Hippocampal formation (tissue), 2 donors: ENCODE measurements around the gene NINJ2.
"Not testable (repeated sequence)": the region's sequence is repeated elsewhere in the genome, so short reads cannot be mapped to it uniquely, and the experiment has no call there.

Experiments
- DNase-seq, 2 donors: peaks; one replicate each; lab custom pipeline; 2025; lab: John Stamatoyannopoulos, UW

Gene NINJ2

DNA sequence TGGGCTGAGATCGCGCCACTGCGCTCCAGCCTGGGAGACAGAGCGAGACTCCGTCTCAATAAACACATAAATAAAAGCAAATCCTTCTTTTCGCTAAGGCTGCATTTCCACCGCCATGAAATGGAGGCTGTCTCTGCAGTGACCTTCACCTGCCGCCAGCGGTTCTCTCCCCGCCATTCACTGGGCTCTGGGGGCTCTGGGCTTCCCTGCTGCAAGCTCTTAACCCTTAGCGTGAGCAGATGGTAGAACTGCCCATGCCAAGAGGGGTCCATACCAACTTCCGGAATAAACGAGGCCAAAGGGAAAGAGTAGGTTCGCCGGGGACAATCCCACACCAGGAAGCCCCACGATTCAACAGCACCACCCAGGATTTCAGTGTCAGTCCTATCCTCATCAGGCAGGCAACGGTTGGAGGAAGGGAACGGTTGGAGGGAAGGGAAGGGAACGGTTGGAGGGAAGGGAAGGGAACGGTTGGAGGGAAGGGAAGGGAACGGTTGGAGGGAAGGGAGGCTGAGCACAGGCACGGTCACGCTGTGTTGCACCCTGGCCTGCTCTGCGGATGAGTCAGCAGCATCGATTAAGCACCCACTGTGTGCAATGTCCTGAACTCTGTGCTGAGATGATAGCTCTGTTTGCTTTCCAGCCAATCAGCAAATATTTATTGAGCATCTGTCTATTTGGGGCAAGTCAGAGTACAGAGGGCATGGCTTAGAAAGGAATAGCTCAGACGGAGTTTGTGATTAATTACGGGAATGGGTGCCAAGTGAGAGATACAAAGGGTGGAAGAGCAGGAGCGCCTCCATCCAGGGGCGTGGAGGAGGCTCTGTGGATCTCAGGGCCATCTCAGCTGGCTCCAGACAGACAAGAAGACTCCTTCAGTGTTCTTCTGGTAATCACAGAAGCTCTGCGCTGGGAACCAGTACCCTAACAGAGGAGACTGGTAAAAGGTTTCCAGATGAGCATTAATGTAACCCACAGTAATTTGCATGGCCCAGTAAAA is 77.9 kb downstream of the NINJ2 start:
- DNase-seq = no peak

DNA sequence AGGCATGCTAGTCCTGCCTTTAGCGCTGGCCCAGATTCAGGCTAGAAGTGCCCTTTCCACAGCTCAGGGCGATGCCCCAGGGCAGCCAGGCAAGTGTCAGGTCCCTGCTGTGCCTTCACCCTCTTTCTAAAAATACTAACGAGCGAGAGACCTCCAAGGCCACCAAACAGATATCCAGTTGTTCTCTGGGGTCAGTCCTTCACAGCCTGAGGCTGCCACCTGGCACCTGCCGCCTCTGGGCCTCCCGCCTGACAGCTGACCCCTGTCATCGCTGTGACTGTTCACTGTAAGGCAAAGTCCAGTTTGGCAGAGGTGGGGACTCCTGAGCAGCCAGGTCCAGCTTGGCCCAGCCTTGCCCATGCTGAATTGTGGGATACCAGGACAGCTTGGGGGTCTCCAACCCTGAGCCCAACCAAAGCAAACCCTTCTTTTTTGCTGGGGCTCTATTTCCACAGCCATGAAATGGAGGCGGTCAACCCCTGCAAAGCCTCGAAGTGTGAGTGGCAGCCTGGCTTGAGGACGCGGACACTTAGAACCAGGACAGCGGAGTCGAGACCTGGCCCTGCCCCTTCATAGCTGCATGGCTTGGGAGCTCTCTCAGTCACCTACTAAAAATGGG is 79.9 kb downstream of the NINJ2 start:
- no peak for DNase-seq

DNA sequence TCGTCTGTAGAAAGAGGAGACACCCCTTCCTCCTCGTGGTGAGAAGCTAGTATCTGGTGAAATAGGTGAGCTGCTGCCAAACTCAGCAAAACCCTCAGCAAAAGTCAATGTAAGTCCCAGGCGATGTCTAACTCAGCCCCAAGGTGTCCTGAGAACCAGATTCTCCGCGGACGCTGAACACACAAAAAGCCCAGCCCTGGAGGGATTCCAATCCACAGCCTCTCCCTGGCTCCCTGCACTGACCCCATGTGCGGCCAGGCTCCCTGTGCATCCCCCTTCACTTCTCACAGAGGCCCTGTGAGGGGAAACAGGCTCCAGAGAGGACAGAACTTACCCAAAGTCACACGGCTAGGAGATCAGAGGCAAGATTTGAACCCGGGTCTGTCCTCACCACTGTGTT is 81.5 kb downstream of the NINJ2 start:
- DNase-seq = no peak

DNA sequence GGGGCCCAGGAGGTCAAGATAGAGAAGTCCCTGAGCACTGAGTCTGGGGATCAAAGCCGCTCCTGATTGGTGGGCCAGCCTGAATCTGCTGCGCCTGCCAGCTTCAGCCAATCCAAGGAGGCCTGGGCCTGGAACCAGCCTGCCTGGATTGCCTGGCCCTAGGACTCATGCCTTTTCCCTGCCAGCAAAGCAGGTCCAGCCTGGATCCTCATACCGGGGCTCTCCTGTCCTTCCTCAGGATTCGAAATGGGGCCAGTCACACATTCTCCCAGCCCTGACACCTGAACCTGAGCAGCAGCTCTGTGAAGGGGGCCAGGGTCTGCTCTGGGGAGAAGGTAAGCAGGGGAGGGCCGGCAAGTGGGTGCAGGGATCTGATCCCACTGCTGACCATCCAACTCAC is 81.9 kb downstream of the NINJ2 start:
- DNase-seq = no peak

DNA sequence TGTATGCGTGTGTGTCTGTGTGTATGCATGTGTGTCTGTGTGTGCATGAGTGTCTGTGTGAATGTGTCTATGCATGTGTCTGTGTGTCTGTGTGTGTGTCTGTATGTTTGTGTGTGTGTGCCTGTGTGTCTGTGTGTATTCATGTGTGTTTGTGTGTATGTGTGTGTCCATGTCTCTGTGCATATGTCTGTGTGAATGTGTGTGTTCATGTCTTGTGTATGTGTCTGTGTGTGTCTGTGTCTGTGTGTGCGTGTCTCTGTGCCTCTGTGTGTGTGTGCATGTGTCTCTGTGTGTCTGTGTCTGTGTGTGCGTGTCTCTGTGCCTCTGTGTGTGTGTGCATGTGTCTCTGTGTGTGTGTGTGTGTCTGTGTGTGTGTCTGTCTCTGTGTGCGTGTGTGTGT is 82.4 kb downstream of the NINJ2 start:
- DNase-seq = no peak

DNA sequence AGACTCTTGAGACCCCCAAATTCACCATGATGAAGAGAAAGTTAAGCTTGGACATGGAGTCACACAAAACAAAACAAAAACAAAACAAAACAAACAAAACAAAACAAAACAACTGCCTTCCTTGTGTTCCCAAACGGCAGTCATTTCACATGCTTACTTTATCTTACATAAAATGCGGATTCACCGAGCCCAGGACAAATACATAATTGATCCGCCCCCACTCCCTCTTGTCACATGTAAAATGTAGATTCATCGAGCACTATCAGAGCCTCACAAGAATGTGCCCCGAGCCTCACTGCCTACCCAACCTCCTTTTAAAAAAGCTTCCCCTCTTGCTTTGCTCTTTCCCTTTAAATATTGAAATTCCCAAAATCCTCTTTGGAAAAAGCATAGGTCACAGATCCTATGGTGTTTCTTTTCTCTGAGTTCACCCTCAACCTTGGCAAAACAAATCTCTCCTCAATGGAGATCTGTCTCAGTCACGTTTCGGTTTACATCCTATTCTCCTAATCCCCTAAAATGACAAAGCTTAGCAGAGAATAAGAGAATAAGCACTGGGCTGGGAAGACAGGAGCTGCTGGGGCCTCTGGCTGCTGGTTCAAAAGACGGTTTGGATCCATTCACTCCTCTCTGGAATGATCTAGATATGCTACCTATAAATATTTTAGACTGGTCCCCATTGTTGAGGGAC is 83.7 kb downstream of the NINJ2 start:
- no peak for DNase-seq

DNA sequence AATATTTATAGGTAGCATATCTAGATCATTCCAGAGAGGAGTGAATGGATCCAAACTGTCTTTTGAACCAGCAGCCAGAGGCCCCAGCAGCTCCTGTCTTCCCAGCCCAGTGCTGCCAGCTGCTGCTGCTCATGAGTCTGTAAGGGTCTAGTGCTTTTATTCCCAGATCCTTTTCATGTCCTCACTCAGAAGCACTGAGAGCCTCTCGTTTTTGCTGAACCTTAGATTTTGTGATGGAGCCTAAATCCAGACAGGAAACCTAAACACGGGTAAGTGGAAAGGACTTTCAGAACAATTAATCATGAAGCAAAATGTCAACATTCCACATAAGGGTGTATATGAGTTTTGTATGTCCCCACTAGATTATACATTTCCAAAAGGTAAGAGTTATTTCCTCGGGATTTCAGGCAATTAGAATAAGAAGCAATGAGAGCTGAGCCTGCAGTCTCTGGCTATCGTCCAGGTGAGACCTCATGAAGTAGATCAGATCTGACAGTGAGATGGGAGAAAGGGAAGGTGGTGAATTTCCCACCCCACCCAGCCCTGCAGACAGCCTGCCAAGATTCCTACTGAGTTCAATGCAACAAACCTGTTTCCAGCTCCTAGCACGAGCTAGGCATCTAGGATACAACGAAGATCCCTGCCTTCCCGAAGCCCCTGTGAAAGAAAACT is 84.4 kb downstream of the NINJ2 start:
- no peak for DNase-seq

- DNase-seq = not testable (repeated sequence)
These were observed 85.1 kb downstream of the NINJ2 start for GRCh38 chr12:577994-578747.

GRCh38 chr12:576615-577110 is 86.6 kb downstream of the NINJ2 start:
- DNase-seq = no peak

GRCh38 chr12:575948-576614 is 87.2 kb downstream of the NINJ2 start:
- DNase-seq = peak; percentile 64 to 70

DNA sequence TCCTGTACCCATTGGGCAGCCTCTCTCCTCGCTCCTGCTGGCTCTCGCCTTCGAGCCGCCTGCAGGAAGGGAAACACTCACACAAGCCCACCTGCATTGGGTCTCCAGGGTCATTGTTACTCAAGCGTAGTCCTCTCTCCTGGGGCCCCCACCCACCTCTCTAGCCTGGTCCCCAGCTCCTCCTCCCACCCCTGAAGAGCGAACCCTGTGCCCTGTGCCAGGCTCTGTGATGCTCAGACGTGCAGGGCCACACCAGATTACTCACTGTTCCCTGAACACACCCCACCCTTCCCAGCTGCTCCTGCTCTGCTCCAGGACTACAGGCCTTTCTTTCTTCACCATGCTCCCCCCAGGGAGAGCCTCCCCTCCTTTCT is 88.1 kb downstream of the NINJ2 start:
- DNase-seq = no peak

- DNase-seq = no peak
These were observed 88.6 kb downstream of the NINJ2 start for GRCh38 chr12:574475-575128.

DNA sequence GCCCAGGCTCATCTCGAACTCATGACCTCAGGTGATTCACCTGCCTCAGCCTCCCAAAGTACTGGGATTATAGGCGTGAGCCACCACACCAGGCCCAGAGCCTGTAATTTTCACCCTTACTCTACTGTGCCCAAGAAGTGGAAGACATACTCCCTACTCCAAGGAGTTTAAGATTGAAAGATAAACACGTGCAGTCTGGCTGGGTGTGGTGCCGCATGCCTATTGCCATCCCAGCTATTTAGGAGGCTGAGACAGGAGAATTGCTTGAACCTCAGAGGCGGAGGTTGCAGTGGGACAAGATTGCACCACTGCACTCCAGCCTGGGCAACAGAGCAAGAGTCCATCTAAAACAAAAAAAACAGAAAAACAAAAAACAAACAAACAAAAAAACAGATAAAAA is 90.0 kb downstream of the NINJ2 start:
- no peak for DNase-seq

DNA sequence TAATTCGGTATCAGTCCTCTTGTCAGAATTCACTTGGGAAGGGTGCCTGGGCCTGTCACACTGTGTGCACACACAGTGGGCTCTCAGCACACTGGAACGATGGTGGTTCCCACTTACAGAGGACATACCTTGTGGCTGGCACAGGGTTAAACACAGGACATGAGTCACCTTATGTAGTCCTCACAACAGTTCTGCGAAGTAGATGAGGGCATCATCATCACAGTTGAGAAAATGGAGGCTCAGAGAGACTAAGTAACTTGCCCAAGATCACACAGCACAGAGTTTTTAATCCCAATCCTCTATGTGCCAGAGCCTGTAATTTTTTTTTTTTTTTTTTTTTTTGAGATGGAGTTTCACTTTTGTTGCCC is 90.7 kb downstream of the NINJ2 start:
- no peak for DNase-seq

DNA sequence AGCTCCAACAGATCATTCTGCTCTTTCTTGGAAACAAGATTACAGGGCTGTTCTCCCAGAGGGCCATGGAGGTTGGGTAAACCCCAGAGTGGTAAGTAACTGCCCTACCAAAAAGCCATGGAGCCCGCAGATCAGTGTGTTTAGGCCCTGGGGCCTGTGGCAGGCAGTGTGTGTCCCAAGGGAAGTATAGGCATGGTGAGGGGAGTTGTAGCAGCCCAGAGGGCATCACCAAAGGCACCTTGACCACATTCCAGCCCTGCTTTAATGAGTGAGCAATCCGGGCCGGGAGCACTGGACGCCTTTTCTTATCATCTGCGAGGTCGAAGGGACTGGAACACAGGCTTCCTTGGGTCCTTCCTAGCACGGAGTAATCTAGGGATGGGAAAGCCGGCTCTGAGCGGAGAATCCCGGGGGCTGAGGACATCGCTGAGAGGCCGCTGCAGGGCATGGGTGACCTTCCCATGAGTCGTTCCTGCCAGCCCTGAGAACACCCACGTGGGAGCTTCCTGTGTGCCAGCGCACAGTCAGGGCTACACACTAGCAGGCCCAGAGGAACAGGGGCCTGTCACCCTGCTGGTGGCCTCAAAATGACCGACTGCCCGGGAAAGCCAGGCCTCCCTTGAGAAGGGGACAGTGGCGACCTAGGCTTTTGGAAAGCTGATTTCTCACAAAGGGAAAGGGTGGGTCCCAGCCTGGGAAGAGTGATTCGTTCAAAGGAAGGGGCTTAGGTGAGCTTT is 91.3 kb downstream of the NINJ2 start:
- no peak for DNase-seq

- peak in 1 of 2 donors; percentile 30 for DNase-seq
These were observed 92.1 kb downstream of the NINJ2 start for GRCh38 chr12:570921-571794.

DNA sequence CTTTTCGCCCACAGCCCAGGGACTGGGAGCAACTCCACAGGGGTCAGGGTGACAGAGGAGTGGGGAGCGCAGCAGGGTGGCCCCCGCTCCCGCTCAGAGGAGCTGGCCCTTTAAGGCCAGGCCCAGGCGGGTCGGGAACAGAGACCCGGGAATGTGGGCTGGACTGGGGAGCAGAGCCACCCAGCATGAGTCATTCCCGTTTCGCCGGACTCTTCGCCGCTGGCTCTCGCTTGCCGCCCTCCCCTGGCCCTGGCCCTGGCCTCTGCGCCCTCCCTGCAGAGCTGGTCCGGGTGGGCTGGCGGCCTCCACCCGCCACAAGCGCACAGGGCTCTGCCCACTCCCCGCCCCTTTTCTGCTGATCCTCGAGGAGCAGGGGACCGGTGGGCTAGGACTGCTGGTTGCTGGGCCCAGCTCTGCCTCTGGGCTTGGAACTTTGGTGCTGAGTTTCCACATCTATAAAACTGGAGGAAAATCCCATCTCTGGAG is 92.8 kb downstream of the NINJ2 start:
- DNase-seq = peak in 1 of 2 donors; percentile 22

- DNase-seq = peak; percentile 30 to 70
These were observed 93.3 kb downstream of the NINJ2 start for GRCh38 chr12:569803-570434.
